ENCODE results near the gene NPRL2. TPM values are rescaled to one million over a fixed set of nuclear protein-coding genes. Genes with fewer than 3 reads are reported as not detected.
"Not testable (repeated sequence)": the region's sequence is repeated elsewhere in the genome, so short reads cannot be mapped to it uniquely, and the experiment has no call there.

NPRL2 gene
- total RNA-seq, 1 donor, result 11.1 TPM

GRCh38 chr3:50319894-50320625 lies 30.5 kb downstream of the NPRL2 start:
- peaks cover 79% of the 10 kb centered on the region for H3K4me1 ChIP-seq (ENCODE audit: insufficient read depth, low read length)
- no peaks in the 10 kb centered on the region for H3K27me3 ChIP-seq (ENCODE audit: insufficient read depth, low read length)
- peak overlapping the region; percentile 73 for H3K4me3 ChIP-seq (ENCODE audit: low read length)
- no peaks in the 10 kb centered on the region for H3K9me3 ChIP-seq (ENCODE audit: low read depth, low read length)

GRCh38 chr3:50319181-50319893 lies 31.2 kb downstream of the NPRL2 start:
- Histone ChIP-seq H3K9me3 (ENCODE audit: low read depth, low read length) (no peaks in the 10 kb centered on the region), H3K4me3 (ENCODE audit: low read length) (no peak overlapping the region), H3K27me3 (ENCODE audit: insufficient read depth, low read length) (no peaks in the 10 kb centered on the region), H3K4me1 (ENCODE audit: insufficient read depth, low read length) (peaks cover 72% of the 10 kb centered on the region)

- H3K4me1 ChIP-seq (ENCODE audit: insufficient read depth, low read length), result peaks cover 65% of the 10 kb centered on the region
- no peaks in the 10 kb centered on the region for H3K27me3 ChIP-seq (ENCODE audit: insufficient read depth, low read length)
- no peak overlapping the region for H3K4me3 ChIP-seq (ENCODE audit: low read length)
- no peaks in the 10 kb centered on the region for H3K9me3 ChIP-seq (ENCODE audit: low read depth, low read length)
These were observed 32.0 kb downstream of the NPRL2 start for GRCh38 chr3:50318615-50319014.

GRCh38 chr3:50318163-50318562 lies 32.4 kb downstream of the NPRL2 start:
- Histone ChIP-seq H3K4me1 (ENCODE audit: insufficient read depth, low read length) (peaks cover 60% of the 10 kb centered on the region), H3K9me3 (ENCODE audit: low read depth, low read length) (no peaks in the 10 kb centered on the region), H3K27me3 (ENCODE audit: insufficient read depth, low read length) (no peaks in the 10 kb centered on the region), H3K4me3 (ENCODE audit: low read length) (no peak overlapping the region)

- peaks cover 52% of the 10 kb centered on the region for H3K4me1 ChIP-seq (ENCODE audit: insufficient read depth, low read length)
- H3K9me3 ChIP-seq (ENCODE audit: low read depth, low read length), result no peaks in the 10 kb centered on the region
- H3K4me3 ChIP-seq (ENCODE audit: low read length), result no peak overlapping the region
- H3K27me3 ChIP-seq (ENCODE audit: insufficient read depth, low read length), result no peaks in the 10 kb centered on the region
These were observed 33.3 kb downstream of the NPRL2 start for GRCh38 chr3:50317300-50317699.

- Histone ChIP-seq H3K4me3 (ENCODE audit: low read length) (no peak overlapping the region), H3K9me3 (ENCODE audit: low read depth, low read length) (no peaks in the 10 kb centered on the region), H3K27me3 (ENCODE audit: insufficient read depth, low read length) (no peaks in the 10 kb centered on the region), H3K4me1 (ENCODE audit: insufficient read depth, low read length) (peaks cover 46% of the 10 kb centered on the region)
These were observed 33.8 kb downstream of the NPRL2 start for GRCh38 chr3:50316657-50317242.

GRCh38 chr3:50314816-50315215 lies 35.8 kb downstream of the NPRL2 start:
- Histone ChIP-seq H3K27me3 (ENCODE audit: insufficient read depth, low read length) (no peaks in the 10 kb centered on the region), H3K9me3 (ENCODE audit: low read depth, low read length) (no peaks in the 10 kb centered on the region), H3K4me3 (ENCODE audit: low read length) (no peak overlapping the region), H3K4me1 (ENCODE audit: insufficient read depth, low read length) (peaks cover 34% of the 10 kb centered on the region)

- Histone ChIP-seq H3K9me3 (ENCODE audit: low read depth, low read length) (no peaks in the 10 kb centered on the region), H3K4me3 (ENCODE audit: low read length) (no peak overlapping the region), H3K27me3 (ENCODE audit: insufficient read depth, low read length) (no peaks in the 10 kb centered on the region), H3K4me1 (ENCODE audit: insufficient read depth, low read length) (peaks cover 29% of the 10 kb centered on the region)
These were observed 36.2 kb downstream of the NPRL2 start for GRCh38 chr3:50314342-50314741.

GRCh38 chr3:50312041-50312440 lies 38.5 kb downstream of the NPRL2 start:
- not testable (repeated sequence) for H3K9me3 ChIP-seq (ENCODE audit: low read depth, low read length); H3K4me3 ChIP-seq (ENCODE audit: low read length); H3K4me1 ChIP-seq (ENCODE audit: insufficient read depth, low read length); H3K27me3 ChIP-seq (ENCODE audit: insufficient read depth, low read length)

- Histone ChIP-seq H3K9me3 (ENCODE audit: low read depth, low read length) (no peaks in the 10 kb centered on the region), H3K4me3 (ENCODE audit: low read length) (no peak overlapping the region), H3K4me1 (ENCODE audit: insufficient read depth, low read length) (peaks cover 15% of the 10 kb centered on the region), H3K27me3 (ENCODE audit: insufficient read depth, low read length) (no peaks in the 10 kb centered on the region)
These were observed 46.0 kb downstream of the NPRL2 start for GRCh38 chr3:50304601-50305000.

GRCh38 chr3:50303013-50303815 lies 47.4 kb downstream of the NPRL2 start, which contains the start of gene HYAL1:
TSS of gene HYAL1 (minus strand) at chr3:50303574. CDS start at chr3:50302956, 618 bp downstream.
- Histone ChIP-seq H3K9me3 (ENCODE audit: low read depth, low read length) (no peaks in the 10 kb centered on the region), H3K27me3 (ENCODE audit: insufficient read depth, low read length) (no peaks in the 10 kb centered on the region), H3K4me3 (ENCODE audit: low read length) (no peak within 1 kb of the TSS), H3K4me1 (ENCODE audit: insufficient read depth, low read length) (peaks cover 25% of the 10 kb centered on the region)

GRCh38 chr3:50302095-50303012 lies 48.2 kb downstream of the NPRL2 start:
- no peaks in the 10 kb centered on the region for H3K9me3 ChIP-seq (ENCODE audit: low read depth, low read length)
- H3K4me3 ChIP-seq (ENCODE audit: low read length), result no peak overlapping the region
- H3K27me3 ChIP-seq (ENCODE audit: insufficient read depth, low read length), result no peaks in the 10 kb centered on the region
- peaks cover 33% of the 10 kb centered on the region for H3K4me1 ChIP-seq (ENCODE audit: insufficient read depth, low read length)

- Histone ChIP-seq H3K9me3 (ENCODE audit: low read depth, low read length) (no peaks in the 10 kb centered on the region), H3K27me3 (ENCODE audit: insufficient read depth, low read length) (no peaks in the 10 kb centered on the region), H3K4me3 (ENCODE audit: low read length) (no peak overlapping the region), H3K4me1 (ENCODE audit: insufficient read depth, low read length) (peaks cover 34% of the 10 kb centered on the region)
These were observed 49.8 kb downstream of the NPRL2 start for GRCh38 chr3:50300681-50301254.

All from mononuclear cell (primary cell).